GM06990 (cell line): ENCODE results near the gene PLAAT5.

Source experiments
- DNase-seq: peaks from one replicate; pipeline ENCODE4 v3.0.0-alpha.2; 2011; ENCODE audit not compliant: insufficient read length; ENCODE audit errors: extremely low read depth
- H3K27me3 ChIP-seq: replicated peaks from 2 replicates; pipeline ENCODE4 v1.6.0; 2011; ENCODE audit warnings: low read length; ENCODE audit not compliant: control insufficient read depth, insufficient read depth
- H3K36me3 ChIP-seq: 2 replicates; pipeline ENCODE4 v1.5.1; 2011; ENCODE audit warnings: low read length; ENCODE audit not compliant: control insufficient read depth, insufficient read depth
- H3K4me3 ChIP-seq: replicated peaks from 2 replicates; pipeline ENCODE4 v1.5.1; 2011; ENCODE audit warnings: low read depth, mild to moderate bottlenecking, control low read depth, low read length
- TF ChIP-seq, protein P1 (sequence below): IDR thresholded peaks from 2 replicates; pipeline ENCODE4 v1.5.1; 2011; ENCODE audit warnings: low read length, control low read depth, mild to moderate bottlenecking, inconsistent platforms; ENCODE audit not compliant: insufficient read depth, poor library complexity, severe bottlenecking

PLAAT5 gene

DNA sequence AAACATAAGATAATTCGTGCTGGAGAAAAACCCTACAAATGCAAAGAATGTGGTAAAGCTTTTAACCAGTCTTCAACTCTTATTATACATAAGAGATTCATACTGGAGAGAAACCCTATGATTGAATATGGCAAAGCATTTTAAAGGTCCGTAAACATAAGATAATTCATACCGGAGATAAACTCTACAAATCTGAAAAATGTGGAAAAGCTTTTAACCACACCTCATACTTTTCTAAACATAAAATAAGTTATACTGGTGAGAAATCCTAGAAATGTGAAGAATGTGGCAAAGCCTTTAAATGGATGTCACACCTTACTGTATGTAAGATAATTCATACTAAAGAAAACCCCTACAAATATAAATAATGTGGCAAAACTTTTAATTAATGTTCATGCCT lies 20.7 kb downstream of the PLAAT5 start:
- no peaks in the 10 kb centered on the region for H3K36me3 ChIP-seq
- no peak overlapping the region for H3K4me3 ChIP-seq
- H3K27me3 ChIP-seq, result no peaks in the 10 kb centered on the region
- TF ChIP-seq, protein P1, sequence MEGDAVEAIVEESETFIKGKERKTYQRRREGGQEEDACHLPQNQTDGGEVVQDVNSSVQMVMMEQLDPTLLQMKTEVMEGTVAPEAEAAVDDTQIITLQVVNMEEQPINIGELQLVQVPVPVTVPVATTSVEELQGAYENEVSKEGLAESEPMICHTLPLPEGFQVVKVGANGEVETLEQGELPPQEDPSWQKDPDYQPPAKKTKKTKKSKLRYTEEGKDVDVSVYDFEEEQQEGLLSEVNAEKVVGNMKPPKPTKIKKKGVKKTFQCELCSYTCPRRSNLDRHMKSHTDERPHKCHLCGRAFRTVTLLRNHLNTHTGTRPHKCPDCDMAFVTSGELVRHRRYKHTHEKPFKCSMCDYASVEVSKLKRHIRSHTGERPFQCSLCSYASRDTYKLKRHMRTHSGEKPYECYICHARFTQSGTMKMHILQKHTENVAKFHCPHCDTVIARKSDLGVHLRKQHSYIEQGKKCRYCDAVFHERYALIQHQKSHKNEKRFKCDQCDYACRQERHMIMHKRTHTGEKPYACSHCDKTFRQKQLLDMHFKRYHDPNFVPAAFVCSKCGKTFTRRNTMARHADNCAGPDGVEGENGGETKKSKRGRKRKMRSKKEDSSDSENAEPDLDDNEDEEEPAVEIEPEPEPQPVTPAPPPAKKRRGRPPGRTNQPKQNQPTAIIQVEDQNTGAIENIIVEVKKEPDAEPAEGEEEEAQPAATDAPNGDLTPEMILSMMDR, result no peak
- no peak for DNase-seq

DNA sequence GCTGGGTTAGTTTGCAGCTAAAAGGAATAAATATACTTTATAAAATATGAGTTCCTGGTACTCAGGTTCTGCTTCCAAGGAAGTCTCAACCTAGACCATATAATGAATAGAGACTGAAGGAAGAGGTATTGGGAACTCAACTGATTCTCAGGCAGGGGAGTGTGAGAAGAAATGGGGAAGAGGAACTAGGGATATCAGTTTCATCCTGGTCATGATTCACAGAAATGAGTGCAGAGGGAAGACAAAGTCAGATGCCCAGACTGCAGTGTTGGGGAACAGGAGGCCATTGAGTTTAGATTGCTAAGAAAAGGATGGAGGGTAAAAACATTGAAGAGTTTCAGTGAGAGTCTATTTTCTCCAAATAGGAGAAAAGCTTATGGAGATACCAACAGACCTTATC lies 28.8 kb downstream of the PLAAT5 start:
- H3K36me3 ChIP-seq, result no peaks in the 10 kb centered on the region
- DNase-seq, result no peak
- no peak overlapping the region for H3K4me3 ChIP-seq
- peaks cover 1% of the 10 kb centered on the region; the same call in 1 of the 2 replicates for H3K27me3 ChIP-seq
- TF ChIP-seq, protein P1, result no peak

DNA sequence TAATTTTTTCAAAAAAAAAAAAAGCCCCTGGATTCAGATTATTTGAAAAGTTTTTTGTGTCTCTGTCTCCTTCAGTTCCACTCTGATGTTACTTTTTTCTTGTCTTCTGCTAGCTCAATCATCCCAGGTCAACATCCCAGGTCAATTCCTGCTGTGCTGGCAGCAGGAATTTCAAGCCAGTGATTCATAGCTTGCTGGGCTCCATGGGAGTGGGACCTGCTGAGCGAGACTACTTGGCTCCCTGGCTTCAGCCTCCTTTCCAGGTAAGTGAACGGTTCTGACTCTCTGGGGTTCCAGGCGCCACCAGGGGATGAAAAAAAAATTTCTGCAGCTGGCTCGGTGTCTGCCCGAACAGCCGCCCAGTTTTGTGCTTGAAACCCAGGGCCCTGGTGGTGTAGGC lies 31.4 kb downstream of the PLAAT5 start:
- no peak for DNase-seq
- H3K4me3 ChIP-seq, result no peak overlapping the region
- peaks cover 1% of the 10 kb centered on the region; the same call in 1 of the 2 replicates for H3K27me3 ChIP-seq
- TF ChIP-seq, protein P1, result no peak
- no peaks in the 10 kb centered on the region for H3K36me3 ChIP-seq

DNA sequence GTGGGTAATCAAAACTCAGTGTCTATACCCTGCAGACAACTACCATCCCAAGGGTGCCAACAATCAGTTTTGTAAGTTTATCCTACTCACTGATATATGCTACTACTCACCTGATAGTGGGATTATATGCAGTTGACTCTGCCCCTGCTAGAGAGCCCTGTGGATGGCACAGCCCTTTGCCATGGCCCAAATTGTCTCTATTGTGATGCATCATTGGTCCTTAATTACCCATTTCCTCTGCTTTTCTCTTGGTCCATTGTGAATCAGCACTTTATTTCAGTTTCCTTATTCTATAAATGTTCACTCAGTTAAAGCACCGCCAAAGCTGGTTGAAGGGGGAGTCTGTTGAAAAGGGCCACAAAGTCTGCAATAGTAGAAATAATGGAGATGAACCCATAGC lies 42.3 kb downstream of the PLAAT5 start:
- TF ChIP-seq, protein P1, result no peak
- H3K36me3 ChIP-seq, result no peaks in the 10 kb centered on the region
- no peak for DNase-seq
- H3K4me3 ChIP-seq, result no peak overlapping the region
- no peaks in the 10 kb centered on the region for H3K27me3 ChIP-seq

DNA sequence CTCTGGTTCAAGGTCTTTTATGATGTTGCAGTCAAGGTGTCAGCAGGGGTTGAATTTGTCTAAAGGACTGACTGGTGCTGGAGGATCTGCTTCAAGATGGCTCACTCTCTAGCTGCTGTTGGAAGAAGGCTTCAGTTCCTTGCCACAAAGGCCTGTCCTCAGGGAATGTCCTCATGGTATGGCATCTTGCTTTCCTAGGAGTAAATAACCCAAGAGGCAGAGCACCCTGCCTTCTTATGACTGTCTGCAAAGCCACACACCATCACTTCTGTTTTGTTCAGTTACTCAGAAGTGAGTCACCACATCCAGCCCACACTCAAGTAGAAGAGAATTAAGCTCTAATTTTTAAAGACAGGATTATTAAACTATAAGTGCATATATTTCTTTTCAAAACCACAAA lies 45.2 kb downstream of the PLAAT5 start:
- DNase-seq, result no peak
- Histone ChIP-seq H3K4me3 (no peak overlapping the region), H3K27me3 (no peaks in the 10 kb centered on the region), H3K36me3 (no peaks in the 10 kb centered on the region)
- TF ChIP-seq, protein P1, result no peak

DNA sequence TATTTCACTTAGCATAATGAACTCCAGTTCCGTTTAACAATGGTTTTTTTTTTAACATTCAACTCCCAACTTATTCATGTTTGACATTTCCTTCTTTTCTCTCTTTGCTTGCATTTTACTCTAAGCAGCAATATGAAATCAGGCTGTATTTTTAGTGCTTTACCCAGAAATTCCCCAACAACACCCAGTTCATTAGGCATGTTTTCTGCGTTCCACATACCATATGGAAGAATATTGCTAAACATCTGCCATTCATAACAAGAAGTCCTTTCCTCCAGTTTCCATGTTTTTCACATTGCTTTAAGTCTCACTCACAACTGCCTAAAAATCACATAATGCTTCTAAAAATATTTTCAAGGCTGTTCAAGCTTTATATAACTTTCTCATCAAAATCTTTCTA lies 45.8 kb downstream of the PLAAT5 start:
- H3K27me3 ChIP-seq, result no peaks in the 10 kb centered on the region
- TF ChIP-seq, protein P1, result no peak
- H3K4me3 ChIP-seq, result no peak overlapping the region
- no peaks in the 10 kb centered on the region for H3K36me3 ChIP-seq
- no peak for DNase-seq
